ENCODE results near the gene SLC30A9.

SLC30A9 gene

GRCh38 chr4:41990365-41991111 is at the start of gene SLC30A9:
SLC30A9 (plus strand) TSS chr4:41990530; CDS start chr4:41990652, 122 bp downstream.
- peak; percentile 98 for DNase-seq

- no peak for DNase-seq
Observed at GRCh38 chr4:41940834-41941233, 49.5 kb upstream of the SLC30A9 start.

GRCh38 chr4:41943506-41943905 is 46.8 kb upstream of the SLC30A9 start:
- no peak for DNase-seq

GRCh38 chr4:41944089-41944488 is 46.2 kb upstream of the SLC30A9 start:
- no peak for DNase-seq

GRCh38 chr4:41949531-41949930 is 40.8 kb upstream of the SLC30A9 start:
- DNase-seq = no peak

- DNase-seq = peak; percentile 83
Observed at GRCh38 chr4:41957634-41958033, 32.7 kb upstream of the SLC30A9 start.

- DNase-seq = peak; percentile 78
Observed at GRCh38 chr4:41963105-41963504, 27.2 kb upstream of the SLC30A9 start.

GRCh38 chr4:41964401-41964800 is 25.9 kb upstream of the SLC30A9 start:
- DNase-seq = no peak

GRCh38 chr4:41967392-41967791 is 22.9 kb upstream of the SLC30A9 start:
- no peak for DNase-seq

GRCh38 chr4:41969671-41970070 is 20.7 kb upstream of the SLC30A9 start:
- no peak for DNase-seq

- DNase-seq = no peak
Observed at GRCh38 chr4:41975341-41975740, 15.0 kb upstream of the SLC30A9 start.

GRCh38 chr4:41976775-41977516 is 13.4 kb upstream of the SLC30A9 start:
- no peak for DNase-seq

- DNase-seq = no peak
Observed at GRCh38 chr4:41977709-41978108, 12.6 kb upstream of the SLC30A9 start.

GRCh38 chr4:41981456-41981855 is 8.9 kb upstream of the SLC30A9 start, which contains the start of gene DCAF4L1:
DCAF4L1 (plus strand) TSS chr4:41981756; CDS start chr4:41981793, 37 bp downstream.
- no peak for DNase-seq

- no peak for DNase-seq
Observed at GRCh38 chr4:41982716-41983115, 7.6 kb upstream of the SLC30A9 start.

GRCh38 chr4:41985151-41985550 is 5.2 kb upstream of the SLC30A9 start:
- DNase-seq = no peak

GRCh38 chr4:41989994-41990364 is 351 bp upstream of the SLC30A9 start:
- DNase-seq = peak; percentile 22

GRCh38 chr4:41991916-41992767 is 1.8 kb downstream of the SLC30A9 start:
- DNase-seq = peak; percentile 33

- DNase-seq = no peak
Observed at GRCh38 chr4:41992967-41993857, 2.9 kb downstream of the SLC30A9 start.

- DNase-seq = peak; percentile 46
Observed at GRCh38 chr4:41994461-41994985, 4.2 kb downstream of the SLC30A9 start.

- DNase-seq = no peak
Observed at GRCh38 chr4:41998019-41998418, 7.7 kb downstream of the SLC30A9 start.

- DNase-seq = no peak
Observed at GRCh38 chr4:41999321-41999720, 9.0 kb downstream of the SLC30A9 start.
